ENCODE measurements around the gene PTPN9. TPM values are rescaled to one million over a fixed set of nuclear protein-coding genes. Genes with fewer than 3 reads are reported as not detected.

PTPN9 gene
- total and polyA plus RNA-seq, 2 of the 13 experiments (the other 11 are each of a cell fraction or from before 2014, with no cell fraction given), result 16.6 to 19.9 TPM

DNA sequence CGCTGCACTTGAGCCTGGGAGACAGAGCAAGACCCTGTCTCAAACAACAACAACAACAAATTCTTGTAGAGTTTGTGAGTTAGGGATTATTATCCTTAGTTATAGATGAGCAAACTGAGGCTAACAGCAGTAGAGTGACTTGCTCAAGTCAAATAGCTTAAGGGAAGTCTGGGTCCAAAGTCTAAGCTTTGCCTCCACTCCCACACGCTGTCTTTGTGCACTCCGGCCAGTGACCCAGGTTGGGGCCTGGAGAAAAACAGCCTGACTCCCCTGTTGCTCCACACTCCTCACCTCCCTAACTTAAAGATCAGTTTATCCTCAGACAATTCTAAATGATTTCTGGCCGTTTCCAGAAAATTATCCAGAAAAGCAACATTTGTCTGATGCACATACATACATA is 118.5 kb downstream of the PTPN9 start (continued):
- TF ChIP-seq POGZ (CRISPR knock-in tag; IDR thresholded peaks at IDR 0.05) (no peak), ZMAT3 (CRISPR knock-in tag; conservative IDR thresholded peaks at IDR 0.05) (no peak), PCBP2 (optimal IDR thresholded peaks at IDR 0.05; ENCODE audit: low read depth, low read length, poor library complexity, severe bottlenecking) (no peak), ZNF550 (CRISPR knock-in tag; IDR thresholded peaks at IDR 0.05; ENCODE audit: borderline replicate concordance) (no peak), PAF1 (CRISPR knock-in tag; IDR thresholded peaks at IDR 0.05) (no peak), ZNF350 (CRISPR knock-in tag; IDR thresholded peaks at IDR 0.05; ENCODE audit: borderline replicate concordance, low read depth) (no peak), ZNF382 (CRISPR knock-in tag; IDR thresholded peaks at IDR 0.05; ENCODE audit: borderline replicate concordance) (no peak), ARNTL (CRISPR knock-in tag; IDR thresholded peaks at IDR 0.05) (no peak), CREBL2 (CRISPR knock-in tag; IDR thresholded peaks at IDR 0.05; ENCODE audit: borderline replicate concordance) (no peak), SKI (IDR thresholded peaks at IDR 0.05; ENCODE audit: partially characterized antibody) (no peak), ARNT2 (CRISPR knock-in tag; IDR thresholded peaks at IDR 0.05; ENCODE audit: low read depth) (no peak), CTCF (CRISPR knock-in tag; IDR thresholded peaks at IDR 0.05) (no peak), RBM39 (IDR thresholded peaks at IDR 0.05; ENCODE audit: low read depth, low read length, poor library complexity, severe bottlenecking) (no peak), CEBPG (CRISPR knock-in tag; IDR thresholded peaks at IDR 0.05) (peak; percentile 35), KAT2B (IDR thresholded peaks at IDR 0.05; ENCODE audit: borderline replicate concordance, low read depth, low read length) (no peak), HMG20B (CRISPR knock-in tag; conservative IDR thresholded peaks at IDR 0.05) (no peak), MAFF (IDR thresholded peaks at IDR 0.05; ENCODE audit: low read depth, low read length) (no peak), ZNF850 (CRISPR knock-in tag; conservative IDR thresholded peaks at IDR 0.05) (no peak), MEIS2 (CRISPR knock-in tag; IDR thresholded peaks at IDR 0.05) (no peak), ATRX (CRISPR knock-in tag; IDR thresholded peaks at IDR 0.05; ENCODE audit: borderline replicate concordance) (no peak), ZNF746 (CRISPR knock-in tag; IDR thresholded peaks at IDR 0.05) (no peak), ADNP (CRISPR knock-in tag; IDR thresholded peaks at IDR 0.05) (no peak), ZNF670 (CRISPR knock-in tag; IDR thresholded peaks at IDR 0.05; ENCODE audit: borderline replicate concordance) (no peak), ZMYM3 (CRISPR knock-in tag; IDR thresholded peaks at IDR 0.05) (peak; percentile 88), MAFK (conservative IDR thresholded peaks at IDR 0.05 in 1 of 2, IDR thresholded peaks at IDR 0.05 in 1 of 2; ENCODE audit: low read length in 2 of 2) (no peak), ZNF83 (CRISPR knock-in tag; IDR thresholded peaks at IDR 0.05; ENCODE audit: borderline replicate concordance) (no peak), KLF12 (CRISPR knock-in tag; IDR thresholded peaks at IDR 0.05; ENCODE audit: borderline replicate concordance) (0 out of 2 replicates have a peak, but pooled peaks have one; percentile 32), STAT5B (CRISPR knock-in tag; IDR thresholded peaks at IDR 0.05) (no peak)
- TF ChIP-seq, protein P1, sequence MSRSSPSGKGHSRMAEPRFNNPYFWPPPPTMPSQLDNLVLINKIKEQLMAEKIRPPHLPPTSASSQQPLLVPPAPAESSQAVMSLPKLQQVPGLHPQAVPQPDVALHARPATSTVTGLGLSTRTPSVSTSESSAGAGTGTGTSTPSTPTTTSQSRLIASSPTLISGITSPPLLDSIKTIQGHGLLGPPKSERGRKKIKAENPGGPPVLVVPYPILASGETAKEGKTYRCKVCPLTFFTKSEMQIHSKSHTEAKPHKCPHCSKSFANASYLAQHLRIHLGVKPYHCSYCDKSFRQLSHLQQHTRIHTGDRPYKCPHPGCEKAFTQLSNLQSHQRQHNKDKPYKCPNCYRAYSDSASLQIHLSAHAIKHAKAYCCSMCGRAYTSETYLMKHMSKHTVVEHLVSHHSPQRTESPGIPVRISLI (CRISPR knock-in tag; IDR thresholded peaks at IDR 0.05; ENCODE audit: borderline replicate concordance), result no peak

Measured in HepG2 (cell line).